GM12801 (cell line): ENCODE measurements around the gene GOLGB1.

Experiments
- CTCF ChIP-seq: IDR thresholded peaks from one replicate; pipeline ENCODE4 v1.5.1; 2011; ENCODE audit warnings: control low read depth; ENCODE audit not compliant: insufficient read length; ENCODE audit errors: extremely low read depth

Gene GOLGB1

GRCh38 chr3:121718205-121718846 lies 31.2 kb downstream of the GOLGB1 start:
- TF ChIP-seq CTCF, result no peak

- TF ChIP-seq CTCF, result no peak
Observed at GRCh38 chr3:121710347-121710746, 39.2 kb downstream of the GOLGB1 start.

GRCh38 chr3:121707531-121708273 lies 41.8 kb downstream of the GOLGB1 start:
- no peak for TF ChIP-seq CTCF

GRCh38 chr3:121705541-121705940 lies 44.0 kb downstream of the GOLGB1 start:
- no peak for TF ChIP-seq CTCF

- TF ChIP-seq CTCF, result no peak
Observed at GRCh38 chr3:121703973-121704372, 45.6 kb downstream of the GOLGB1 start.

GRCh38 chr3:121698901-121699300 lies 50.6 kb downstream of the GOLGB1 start:
- TF ChIP-seq CTCF, result no peak

- TF ChIP-seq CTCF, result no peak
Observed at GRCh38 chr3:121698476-121698875, 51.1 kb downstream of the GOLGB1 start.
